AG09309 (cell line): ENCODE results near the gene PRPF40B.

Source experiments
- DNase-seq: peaks from one replicate; pipeline ENCODE4 v3.0.0-alpha.2; 2010; ENCODE audit warnings: low read depth
- H3K4me3 ChIP-seq: 2 replicates; pipeline ENCODE4 v1.5.1; 2011; ENCODE audit warnings: mild to moderate bottlenecking, low read depth, low read length, moderate library complexity; ENCODE audit not compliant: control insufficient read depth
- CTCF ChIP-seq: IDR thresholded peaks from 2 replicates; pipeline ENCODE4 v1.5.1; 2011; ENCODE audit warnings: mild to moderate bottlenecking, low read depth, low read length, inconsistent platforms; ENCODE audit not compliant: insufficient read depth, control insufficient read depth; ENCODE audit errors: missing control alignments

The PRPF40B gene

GRCh38 chr12:49673446-49674317, 50.3 kb downstream of the PRPF40B start:
- peak; percentile 76 for DNase-seq
- H3K4me3 ChIP-seq: no peak overlapping the region
- peak; percentile 40 for TF ChIP-seq CTCF

- DNase-seq: no peak
- H3K4me3 ChIP-seq: no peak overlapping the region
- TF ChIP-seq CTCF: no peak
Measured at GRCh38 chr12:49674318-49674981, 51.1 kb downstream of the PRPF40B start.

- no peak for DNase-seq
- no peak overlapping the region for H3K4me3 ChIP-seq
- TF ChIP-seq CTCF: no peak
Measured at GRCh38 chr12:49675137-49675536, 51.8 kb downstream of the PRPF40B start.

GRCh38 chr12:49678711-49679110, 55.4 kb downstream of the PRPF40B start:
- DNase-seq: no peak
- no peak overlapping the region for H3K4me3 ChIP-seq
- no peak for TF ChIP-seq CTCF

- H3K4me3 ChIP-seq: no peak overlapping the region
- DNase-seq: no peak
- TF ChIP-seq CTCF: no peak
Measured at GRCh38 chr12:49680075-49680474, 56.7 kb downstream of the PRPF40B start.

GRCh38 chr12:49683599-49684309, 60.4 kb downstream of the PRPF40B start:
- no peak overlapping the region for H3K4me3 ChIP-seq
- TF ChIP-seq CTCF: no peak
- no peak for DNase-seq
